Measurements from ENCODE around the gene ZNF644.

The ZNF644 gene

GRCh38 chr1:91020967-91021685 is 709 bp downstream of the ZNF644 start:
- peak; percentile 52 for DNase-seq (ENCODE audit: low read depth)

GRCh38 chr1:91020486-91020885 is 1.3 kb downstream of the ZNF644 start:
- no peak for DNase-seq (ENCODE audit: low read depth)

GRCh38 chr1:91018006-91018405 is 3.8 kb downstream of the ZNF644 start:
- DNase-seq (ENCODE audit: low read depth): no peak

GRCh38 chr1:91015794-91016550 is 5.9 kb downstream of the ZNF644 start:
- DNase-seq (ENCODE audit: low read depth): no peak

- DNase-seq (ENCODE audit: low read depth): no peak
Observed at GRCh38 chr1:91015358-91015780, 6.5 kb downstream of the ZNF644 start.

- no peak for DNase-seq (ENCODE audit: low read depth)
Observed at GRCh38 chr1:91014475-91014874, 7.4 kb downstream of the ZNF644 start.

GRCh38 chr1:91013302-91013701 is 8.5 kb downstream of the ZNF644 start:
- no peak for DNase-seq (ENCODE audit: low read depth)

GRCh38 chr1:91012196-91012595 is 9.6 kb downstream of the ZNF644 start:
- DNase-seq (ENCODE audit: low read depth): no peak

GRCh38 chr1:91011726-91012125 is 10.1 kb downstream of the ZNF644 start:
- no peak for DNase-seq (ENCODE audit: low read depth)

GRCh38 chr1:91007827-91008226 is 14.0 kb downstream of the ZNF644 start:
- no peak for DNase-seq (ENCODE audit: low read depth)

GRCh38 chr1:91007092-91007491 is 14.7 kb downstream of the ZNF644 start:
- DNase-seq (ENCODE audit: low read depth): no peak

GRCh38 chr1:91006113-91006908 is 15.5 kb downstream of the ZNF644 start:
- no peak for DNase-seq (ENCODE audit: low read depth)

- no peak for DNase-seq (ENCODE audit: low read depth)
Observed at GRCh38 chr1:91005285-91005684, 16.6 kb downstream of the ZNF644 start.

GRCh38 chr1:91004145-91004544 is 17.7 kb downstream of the ZNF644 start:
- no peak for DNase-seq (ENCODE audit: low read depth)

GRCh38 chr1:90996742-90997413 is 25.0 kb downstream of the ZNF644 start:
- DNase-seq (ENCODE audit: low read depth): no peak

- DNase-seq (ENCODE audit: low read depth): no peak
Observed at GRCh38 chr1:90995311-90995894, 26.4 kb downstream of the ZNF644 start.

GRCh38 chr1:90994461-90994860 is 27.4 kb downstream of the ZNF644 start:
- DNase-seq (ENCODE audit: low read depth): no peak

GRCh38 chr1:90993245-90993644 is 28.6 kb downstream of the ZNF644 start:
- DNase-seq (ENCODE audit: low read depth): no peak

GRCh38 chr1:90990779-90991178 is 31.1 kb downstream of the ZNF644 start:
- DNase-seq (ENCODE audit: low read depth): no peak

GRCh38 chr1:90989990-90990389 is 31.8 kb downstream of the ZNF644 start:
- DNase-seq (ENCODE audit: low read depth): no peak

GRCh38 chr1:90989302-90989701 is 32.5 kb downstream of the ZNF644 start:
- no peak for DNase-seq (ENCODE audit: low read depth)

GRCh38 chr1:90987841-90988240 is 34.0 kb downstream of the ZNF644 start:
- no peak for DNase-seq (ENCODE audit: low read depth)

Measured in stimulated activated CD8-positive, alpha-beta memory T cell treated with anti-CD3 and anti-CD28 coated beads, Interleukin-7, amount 100 ng/mL, for 24 hours (primary cell).